GM12864 (cell line): ENCODE data around the gene OPCML.

Experiments used
- DNase-seq: peaks from one replicate; pipeline ENCODE4 v3.0.0-alpha.2; 2011; ENCODE audit warnings: low read depth
- H3K4me3 ChIP-seq: 2 replicates; pipeline ENCODE4 v1.5.1; 2011; ENCODE audit warnings: mild to moderate bottlenecking, low read depth, low read length, control low read depth
- CTCF ChIP-seq: IDR thresholded peaks from 2 replicates; pipeline ENCODE4 v1.5.1; 2011; ENCODE audit warnings: low read depth, mild to moderate bottlenecking, moderate library complexity, low read length, control low read depth, inconsistent platforms; ENCODE audit errors: missing control alignments

The OPCML gene

GRCh38 chr11:133497477-133498140, 34.7 kb downstream of the OPCML start:
- no peak for DNase-seq
- no peak for TF ChIP-seq CTCF

GRCh38 chr11:133492895-133493294, 39.4 kb downstream of the OPCML start:
- H3K4me3 ChIP-seq = no peak overlapping the region
- TF ChIP-seq CTCF = no peak
- DNase-seq = no peak

More at GRCh38 chr11:133497477-133498140, 34.7 kb downstream of the OPCML start:
- H3K4me3 ChIP-seq = no peak overlapping the region

GRCh38 chr11:133491680-133492383, 40.5 kb downstream of the OPCML start:
- H3K4me3 ChIP-seq = no peak overlapping the region
- DNase-seq = no peak
- no peak for TF ChIP-seq CTCF

- no peak for TF ChIP-seq CTCF
Observed at GRCh38 chr11:133480722-133481121, 51.6 kb downstream of the OPCML start.

GRCh38 chr11:133479209-133479608, 53.1 kb downstream of the OPCML start:
- TF ChIP-seq CTCF = no peak
- H3K4me3 ChIP-seq = no peak overlapping the region
- no peak for DNase-seq

More at GRCh38 chr11:133480722-133481121, 51.6 kb downstream of the OPCML start:
- no peak overlapping the region for H3K4me3 ChIP-seq
- no peak for DNase-seq

GRCh38 chr11:133477251-133477625, 55.1 kb downstream of the OPCML start:
- DNase-seq = no peak
- H3K4me3 ChIP-seq = no peak overlapping the region
- TF ChIP-seq CTCF = no peak
